NB4 (cell line): ENCODE data around the gene ODAD2.

ENCODE experiments used
- DNase-seq: peaks from one replicate; pipeline ENCODE4 v3.0.0; 2010; ENCODE audit warnings: low read depth
- H3K4me3 ChIP-seq: one replicate; pipeline ENCODE4 v1.5.1; 2011; ENCODE audit warnings: mild to moderate bottlenecking, low read depth, low read length, moderate library complexity
- MYC ChIP-seq: IDR thresholded peaks from 2 replicates; pipeline ENCODE4 v1.6.1; 2011; ENCODE audit warnings: low read depth, low read length
- POLR2A ChIP-seq: IDR thresholded peaks from 2 replicates; pipeline ENCODE4 v1.6.1; 2011; ENCODE audit warnings: mild to moderate bottlenecking; ENCODE audit not compliant: insufficient read length; ENCODE audit errors: extremely low read depth
- TF ChIP-seq, protein P1 (sequence below): IDR thresholded peaks from one replicate; pipeline ENCODE4 v1.5.1; 2012; ENCODE audit warnings: low read depth, low read length
- TF ChIP-seq, protein P2 (sequence below): IDR thresholded peaks from 2 replicates; pipeline ENCODE4 v1.6.1; 2011; ENCODE audit warnings: low read depth, low read length

ODAD2 gene

GRCh38 chr10:28020080-28020860 is 21.4 kb upstream of the ODAD2 start:
- H3K4me3 ChIP-seq, result peak overlapping the region; percentile 17
- TF ChIP-seq, protein P1, sequence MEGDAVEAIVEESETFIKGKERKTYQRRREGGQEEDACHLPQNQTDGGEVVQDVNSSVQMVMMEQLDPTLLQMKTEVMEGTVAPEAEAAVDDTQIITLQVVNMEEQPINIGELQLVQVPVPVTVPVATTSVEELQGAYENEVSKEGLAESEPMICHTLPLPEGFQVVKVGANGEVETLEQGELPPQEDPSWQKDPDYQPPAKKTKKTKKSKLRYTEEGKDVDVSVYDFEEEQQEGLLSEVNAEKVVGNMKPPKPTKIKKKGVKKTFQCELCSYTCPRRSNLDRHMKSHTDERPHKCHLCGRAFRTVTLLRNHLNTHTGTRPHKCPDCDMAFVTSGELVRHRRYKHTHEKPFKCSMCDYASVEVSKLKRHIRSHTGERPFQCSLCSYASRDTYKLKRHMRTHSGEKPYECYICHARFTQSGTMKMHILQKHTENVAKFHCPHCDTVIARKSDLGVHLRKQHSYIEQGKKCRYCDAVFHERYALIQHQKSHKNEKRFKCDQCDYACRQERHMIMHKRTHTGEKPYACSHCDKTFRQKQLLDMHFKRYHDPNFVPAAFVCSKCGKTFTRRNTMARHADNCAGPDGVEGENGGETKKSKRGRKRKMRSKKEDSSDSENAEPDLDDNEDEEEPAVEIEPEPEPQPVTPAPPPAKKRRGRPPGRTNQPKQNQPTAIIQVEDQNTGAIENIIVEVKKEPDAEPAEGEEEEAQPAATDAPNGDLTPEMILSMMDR, result no peak
- TF ChIP-seq POLR2A, result no peak
- TF ChIP-seq, protein P2, sequence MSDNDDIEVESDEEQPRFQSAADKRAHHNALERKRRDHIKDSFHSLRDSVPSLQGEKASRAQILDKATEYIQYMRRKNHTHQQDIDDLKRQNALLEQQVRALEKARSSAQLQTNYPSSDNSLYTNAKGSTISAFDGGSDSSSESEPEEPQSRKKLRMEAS, result no peak
- TF ChIP-seq MYC, result no peak
- DNase-seq, result peak; percentile 36

DNA sequence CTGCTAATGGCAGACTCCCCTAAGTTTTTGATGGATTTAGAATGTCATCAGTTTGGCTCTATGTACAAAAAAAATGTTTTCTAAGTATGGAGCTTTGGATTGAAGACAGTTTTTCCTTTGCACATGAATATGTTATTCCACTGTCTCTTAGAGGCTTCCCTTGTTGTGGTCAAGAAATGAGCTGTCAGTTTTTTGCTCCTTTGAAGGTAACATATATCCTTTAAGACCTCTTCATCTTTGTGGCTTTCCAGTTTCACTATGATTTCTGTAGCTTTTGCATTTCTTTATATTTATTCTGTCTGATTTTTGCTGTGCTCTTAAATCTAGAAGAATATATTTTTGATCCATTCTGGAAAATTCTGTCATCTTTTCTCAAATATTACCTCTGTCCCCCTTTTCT is 15.8 kb upstream of the ODAD2 start:
- H3K4me3 ChIP-seq, result no peak overlapping the region
- DNase-seq, result no peak
- TF ChIP-seq, protein P1, result no peak
- no peak for TF ChIP-seq MYC
- no peak for TF ChIP-seq POLR2A
- TF ChIP-seq, protein P2, result no peak

DNA sequence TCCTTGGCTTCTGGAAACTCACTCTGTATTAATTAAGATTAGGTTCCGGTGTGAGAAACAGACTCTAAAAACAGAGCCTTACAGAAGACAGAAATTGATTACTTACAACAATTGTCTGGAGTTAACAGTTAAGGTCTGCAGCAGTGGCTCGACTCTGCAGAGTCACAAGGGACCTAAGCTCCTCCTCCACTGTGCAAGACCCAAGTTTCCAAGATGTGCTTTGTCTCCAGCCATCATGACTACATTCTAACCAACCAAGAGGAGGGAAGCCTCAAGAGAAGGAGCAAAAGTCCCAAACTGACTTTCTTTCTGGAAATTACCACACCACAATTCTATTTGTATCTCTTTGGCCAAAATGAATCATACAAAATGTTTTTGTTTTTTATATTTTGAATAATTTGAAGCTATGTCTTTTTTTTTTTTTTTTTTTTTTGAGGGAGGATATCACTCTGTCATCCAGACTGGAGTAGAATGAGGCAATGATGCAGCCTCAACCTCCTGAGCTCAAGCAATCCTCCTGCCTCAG is 14.2 kb upstream of the ODAD2 start:
- no peak overlapping the region for H3K4me3 ChIP-seq
- no peak for DNase-seq
- TF ChIP-seq MYC (no peak), POLR2A (no peak)
- TF ChIP-seq, protein P1, result no peak
- TF ChIP-seq, protein P2, result no peak

- H3K4me3 ChIP-seq, result no peak overlapping the region
- no peak for DNase-seq
- TF ChIP-seq, protein P2, result no peak
- TF ChIP-seq POLR2A, result no peak
- TF ChIP-seq MYC, result no peak
- TF ChIP-seq, protein P1, result no peak
These were observed 11.9 kb upstream of the ODAD2 start for GRCh38 chr10:28010821-28011220.

DNA sequence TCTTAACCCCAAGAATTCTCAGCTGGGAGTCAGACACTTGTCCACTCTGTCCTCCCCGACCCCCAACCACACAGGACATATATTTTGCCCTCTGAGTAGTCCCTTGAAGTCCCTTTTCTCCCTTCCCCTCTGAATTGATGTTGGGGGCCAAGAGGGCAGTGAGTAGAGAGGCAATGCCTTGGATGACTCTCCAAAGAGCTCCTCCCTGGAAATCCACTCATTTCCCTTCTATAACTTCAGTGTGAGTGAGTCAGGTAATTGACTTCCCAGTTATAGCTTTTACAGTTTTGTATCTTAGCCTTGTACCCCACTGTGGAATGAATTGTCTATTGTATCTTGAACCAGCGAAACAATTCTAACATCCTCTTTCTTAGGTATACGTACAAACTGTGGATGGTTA is 9.2 kb upstream of the ODAD2 start:
- no peak for DNase-seq
- TF ChIP-seq, protein P2, result no peak
- TF ChIP-seq POLR2A (no peak), MYC (no peak)
- TF ChIP-seq, protein P1, result no peak

More for the DNA sequence above, 9.2 kb upstream of the ODAD2 start:
- no peak overlapping the region for H3K4me3 ChIP-seq
